ENCODE results near the gene IL34. TPM values are rescaled to one million over a fixed set of nuclear protein-coding genes. Genes with fewer than 3 reads are reported as not detected.
"Not testable (repeated sequence)": the region's sequence is repeated elsewhere in the genome, so short reads cannot be mapped to it uniquely, and the experiment has no call there.

IL34 gene
- total and polyA plus RNA-seq, 2 experiments from 2014 or later: not detected

DNA sequence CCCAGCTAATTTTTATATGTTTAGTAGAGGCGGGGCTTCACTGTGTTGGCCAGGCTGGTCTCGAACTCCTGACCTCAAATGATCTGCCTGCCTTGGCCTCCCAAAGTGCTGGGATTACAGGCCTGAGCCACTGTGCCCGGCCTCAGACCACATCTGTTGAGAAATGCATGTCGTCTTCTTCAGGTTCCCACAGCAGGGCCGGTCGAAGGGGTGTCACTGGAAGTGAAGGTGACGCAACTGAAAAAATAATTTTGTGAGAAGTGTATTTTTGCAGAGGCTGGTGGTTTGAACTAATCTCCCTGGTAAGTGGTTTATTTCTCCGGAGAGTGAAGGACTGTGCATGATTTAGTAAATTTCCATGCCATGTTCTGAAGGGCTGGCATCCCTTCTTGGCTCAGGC, 33.4 kb upstream of the IL34 start:
- no peaks in the 10 kb centered on the region for H4K20me1 ChIP-seq (ENCODE audit: insufficient read depth)
- H3K9ac ChIP-seq: no peak overlapping the region
- H3K27ac ChIP-seq: no peak overlapping the region
- H3K36me3 ChIP-seq (ENCODE audit: low read depth): no peaks in the 10 kb centered on the region
- in situ Hi-C loops (cut with MboI): no loop called here
- H3K9me3 ChIP-seq (ENCODE audit: low read depth): no peaks in the 10 kb centered on the region
- no peak for TF ChIP-seq EZH2phosphoT487 (IDR thresholded peaks at IDR 0.05; ENCODE audit: insufficient read depth, low read depth)
- no peak for TF ChIP-seq EZH2 (IDR thresholded peaks at IDR 0.05; ENCODE audit: insufficient read depth, poor library complexity, severe bottlenecking)
- H3K4me1 ChIP-seq (ENCODE audit: insufficient read depth): no peaks in the 10 kb centered on the region
- WGBS, 2 experiments (ENCODE audit: low coverage in 1 of 2, low lambda C conversion rate in 2 of 2, missing lambda C conversion rate in 2 of 2): 87 to 93% methylated on average over 8 of the region's 8 CpGs
- no peaks in the 10 kb centered on the region for H3K27me3 ChIP-seq (replicated peaks; ENCODE audit: insufficient read depth)
- H3K4me3 ChIP-seq: no peak overlapping the region
- H3K9me2 ChIP-seq (ENCODE audit: insufficient read depth): no peaks in the 10 kb centered on the region
- H2AFZ ChIP-seq: no peak overlapping the region
- no peaks in the 10 kb centered on the region for H3K79me2 ChIP-seq (ENCODE audit: insufficient read depth)
- no peak for DNase-seq
- no peaks in the 10 kb centered on the region for H3F3A ChIP-seq (ENCODE audit: insufficient read depth)
- no peak overlapping the region for H3K4me2 ChIP-seq (ENCODE audit: unreplicated experiment)

DNA sequence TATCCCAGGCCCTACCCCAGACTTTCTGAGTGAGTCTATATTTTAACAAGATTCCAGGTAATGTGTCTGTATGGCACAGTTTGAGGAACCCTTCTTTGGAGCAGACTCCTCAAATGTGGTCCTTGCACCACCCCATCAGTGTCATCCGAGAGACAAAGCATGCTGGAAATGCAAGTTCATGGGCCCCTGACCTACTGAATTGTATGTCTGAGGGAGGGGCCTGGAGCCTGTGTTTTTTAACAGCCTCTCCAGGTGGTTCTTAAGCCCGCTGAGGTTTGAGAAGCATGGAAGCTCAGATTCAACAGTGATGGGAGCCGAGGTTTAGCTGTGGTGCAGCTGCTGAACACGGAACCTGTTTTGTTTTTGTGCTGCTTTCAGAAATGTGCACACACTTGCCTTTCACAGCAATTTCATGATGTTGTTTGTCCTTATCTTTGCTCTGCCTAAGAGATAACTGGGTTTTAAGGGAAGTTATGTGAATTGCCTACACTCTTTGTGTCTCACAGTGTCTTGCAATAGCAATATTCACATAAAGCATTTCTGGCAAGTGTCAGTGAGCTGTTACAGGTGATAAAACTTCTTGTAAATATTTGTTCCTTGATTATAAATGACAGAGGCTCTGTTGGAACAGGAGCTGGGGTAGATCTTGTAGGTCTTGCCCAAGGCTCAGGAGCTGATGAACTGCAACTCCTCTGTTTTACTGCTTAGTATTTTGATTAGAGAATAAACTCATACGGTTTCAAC, 32.0 kb upstream of the IL34 start:
- DNase-seq: no peak
- H3K27me3 ChIP-seq (replicated peaks; ENCODE audit: insufficient read depth): no peaks in the 10 kb centered on the region
- H3K4me3 ChIP-seq: no peak overlapping the region
- TF ChIP-seq EZH2phosphoT487 (IDR thresholded peaks at IDR 0.05; ENCODE audit: insufficient read depth, low read depth): no peak
- TF ChIP-seq EZH2 (IDR thresholded peaks at IDR 0.05; ENCODE audit: insufficient read depth, poor library complexity, severe bottlenecking): no peak
- H3K27ac ChIP-seq: no peak overlapping the region
- in situ Hi-C loops (cut with MboI): no loop called here
- no peak overlapping the region for H3K9ac ChIP-seq
- H3K9me2 ChIP-seq (ENCODE audit: insufficient read depth): no peaks in the 10 kb centered on the region
- no peaks in the 10 kb centered on the region for H3K9me3 ChIP-seq (ENCODE audit: low read depth)
- 65 to 71% methylated on average over 5 of the region's 5 CpGs for WGBS, 2 experiments (ENCODE audit: low coverage in 1 of 2, low lambda C conversion rate in 2 of 2, missing lambda C conversion rate in 2 of 2)
- no peaks in the 10 kb centered on the region for H3K4me1 ChIP-seq (ENCODE audit: insufficient read depth)
- H3K4me2 ChIP-seq (ENCODE audit: unreplicated experiment): no peak overlapping the region
- no peaks in the 10 kb centered on the region for H3K79me2 ChIP-seq (ENCODE audit: insufficient read depth)
- H4K20me1 ChIP-seq (ENCODE audit: insufficient read depth): no peaks in the 10 kb centered on the region
- no peaks in the 10 kb centered on the region for H3K36me3 ChIP-seq (ENCODE audit: low read depth)
- H2AFZ ChIP-seq: no peak overlapping the region
- no peaks in the 10 kb centered on the region for H3F3A ChIP-seq (ENCODE audit: insufficient read depth)

GRCh38 chr16:70615945-70616344, 30.4 kb upstream of the IL34 start:
- Histone ChIP-seq H3K4me3 (no peak overlapping the region), H3K4me1 (ENCODE audit: insufficient read depth) (no peaks in the 10 kb centered on the region), H3K27ac (no peak overlapping the region), H3K36me3 (ENCODE audit: low read depth) (no peaks in the 10 kb centered on the region), H3K4me2 (ENCODE audit: unreplicated experiment) (no peak overlapping the region), H3K79me2 (ENCODE audit: insufficient read depth) (no peaks in the 10 kb centered on the region), H4K20me1 (ENCODE audit: insufficient read depth) (no peaks in the 10 kb centered on the region), H3K9me3 (ENCODE audit: low read depth) (no peaks in the 10 kb centered on the region), H3K27me3 (replicated peaks; ENCODE audit: insufficient read depth) (no peaks in the 10 kb centered on the region), H2AFZ (no peak overlapping the region), H3K9me2 (ENCODE audit: insufficient read depth) (no peaks in the 10 kb centered on the region), H3K9ac (no peak overlapping the region), H3F3A (ENCODE audit: insufficient read depth) (no peaks in the 10 kb centered on the region)
- no peak for TF ChIP-seq EZH2phosphoT487 (IDR thresholded peaks at IDR 0.05; ENCODE audit: insufficient read depth, low read depth)
- TF ChIP-seq EZH2 (IDR thresholded peaks at IDR 0.05; ENCODE audit: insufficient read depth, poor library complexity, severe bottlenecking): no peak
- DNase-seq: no peak
- 75 to 82% methylated on average over 5 of the region's 5 CpGs for WGBS, 2 experiments (ENCODE audit: low coverage in 1 of 2, low lambda C conversion rate in 2 of 2, missing lambda C conversion rate in 2 of 2)
- in situ Hi-C loops (cut with MboI): no loop called here

GRCh38 chr16:70621864-70622263, 24.5 kb upstream of the IL34 start:
- in situ Hi-C loops (cut with MboI); H3K9me2 ChIP-seq (ENCODE audit: insufficient read depth); H3K4me1 ChIP-seq (ENCODE audit: insufficient read depth); H2AFZ ChIP-seq; H3K27me3 ChIP-seq (replicated peaks; ENCODE audit: insufficient read depth); H3K4me2 ChIP-seq (ENCODE audit: unreplicated experiment); H3K36me3 ChIP-seq (ENCODE audit: low read depth); H3K79me2 ChIP-seq (ENCODE audit: insufficient read depth); H3K27ac ChIP-seq; DNase-seq; H3K4me3 ChIP-seq; H3K9ac ChIP-seq; H4K20me1 ChIP-seq (ENCODE audit: insufficient read depth); H3K9me3 ChIP-seq (ENCODE audit: low read depth); H3F3A ChIP-seq (ENCODE audit: insufficient read depth): not testable (repeated sequence)
- WGBS, 2 experiments (ENCODE audit: low coverage in 1 of 2, low lambda C conversion rate in 2 of 2, missing lambda C conversion rate in 2 of 2): 72 to 86% methylated on average over 3 of the region's 3 CpGs

GRCh38 chr16:70627696-70628095, 18.7 kb upstream of the IL34 start:
- no peaks in the 10 kb centered on the region for H3K36me3 ChIP-seq (ENCODE audit: low read depth)
- no peaks in the 10 kb centered on the region for H3K4me1 ChIP-seq (ENCODE audit: insufficient read depth)
- H3K9me2 ChIP-seq (ENCODE audit: insufficient read depth): no peaks in the 10 kb centered on the region
- no peaks in the 10 kb centered on the region for H3K9me3 ChIP-seq (ENCODE audit: low read depth)
- in situ Hi-C loops (cut with MboI): no loop called here
- H3K79me2 ChIP-seq (ENCODE audit: insufficient read depth): no peaks in the 10 kb centered on the region
- 63 to 68% methylated on average over 3 of the region's 3 CpGs for WGBS, 2 experiments (ENCODE audit: low coverage in 1 of 2, low lambda C conversion rate in 2 of 2, missing lambda C conversion rate in 2 of 2)
- H3K27ac ChIP-seq: no peak overlapping the region
- no peak overlapping the region for H3K9ac ChIP-seq
- no peak for TF ChIP-seq EZH2 (IDR thresholded peaks at IDR 0.05; ENCODE audit: insufficient read depth, poor library complexity, severe bottlenecking)
- TF ChIP-seq EZH2phosphoT487 (IDR thresholded peaks at IDR 0.05; ENCODE audit: insufficient read depth, low read depth): no peak
- no peaks in the 10 kb centered on the region for H3F3A ChIP-seq (ENCODE audit: insufficient read depth)
- H4K20me1 ChIP-seq (ENCODE audit: insufficient read depth): no peaks in the 10 kb centered on the region
- H2AFZ ChIP-seq: no peak overlapping the region
- H3K27me3 ChIP-seq (replicated peaks; ENCODE audit: insufficient read depth): no peaks in the 10 kb centered on the region
- no peak overlapping the region for H3K4me3 ChIP-seq
- DNase-seq: no peak
- no peak overlapping the region for H3K4me2 ChIP-seq (ENCODE audit: unreplicated experiment)
